ENCODE results near the gene PRR27.

The PRR27 gene

GRCh38 chr4:70182517-70183167, 28.6 kb downstream of the PRR27 start:
- TF ChIP-seq CTCF (IDR thresholded peaks at IDR 0.05; ENCODE audit: low read depth, low read length, missing control alignments): no peak
- no peak for DNase-seq (ENCODE audit: low read depth)

GRCh38 chr4:70183168-70183939, 29.3 kb downstream of the PRR27 start:
- TF ChIP-seq CTCF (IDR thresholded peaks at IDR 0.05; ENCODE audit: low read depth, low read length, missing control alignments): peak; percentile 67
- no peak overlapping the region for H3K4me3 ChIP-seq (ENCODE audit: low read depth, low read length)
- peak; percentile 13 for DNase-seq (ENCODE audit: low read depth)

More at GRCh38 chr4:70182517-70183167, 28.6 kb downstream of the PRR27 start:
- no peak overlapping the region for H3K4me3 ChIP-seq (ENCODE audit: low read depth, low read length)

GRCh38 chr4:70183940-70184246, 29.9 kb downstream of the PRR27 start:
- TF ChIP-seq CTCF (IDR thresholded peaks at IDR 0.05; ENCODE audit: low read depth, low read length, missing control alignments): no peak

GRCh38 chr4:70187216-70187615, 33.2 kb downstream of the PRR27 start:
- TF ChIP-seq CTCF (IDR thresholded peaks at IDR 0.05; ENCODE audit: low read depth, low read length, missing control alignments): no peak
- H3K4me3 ChIP-seq (ENCODE audit: low read depth, low read length): no peak overlapping the region
- no peak for DNase-seq (ENCODE audit: low read depth)

More at GRCh38 chr4:70183940-70184246, 29.9 kb downstream of the PRR27 start:
- no peak for DNase-seq (ENCODE audit: low read depth)
- no peak overlapping the region for H3K4me3 ChIP-seq (ENCODE audit: low read depth, low read length)

GRCh38 chr4:70190579-70190978, 36.5 kb downstream of the PRR27 start:
- no peak overlapping the region for H3K4me3 ChIP-seq (ENCODE audit: low read depth, low read length)
- DNase-seq (ENCODE audit: low read depth): no peak
- TF ChIP-seq CTCF (IDR thresholded peaks at IDR 0.05; ENCODE audit: low read depth, low read length, missing control alignments): no peak

GRCh38 chr4:70191647-70192046, 37.6 kb downstream of the PRR27 start:
- H3K4me3 ChIP-seq (ENCODE audit: low read depth, low read length): no peak overlapping the region
- no peak for DNase-seq (ENCODE audit: low read depth)
- no peak for TF ChIP-seq CTCF (IDR thresholded peaks at IDR 0.05; ENCODE audit: low read depth, low read length, missing control alignments)

All from GM12864 (cell line).